GM12874 (cell line): ENCODE measurements around the gene PTCHD4.

Experiments used
- CTCF ChIP-seq: IDR thresholded peaks from 2 replicates; pipeline ENCODE4 v1.5.1; 2011; ENCODE audit warnings: low read depth, mild to moderate bottlenecking, control low read depth, low read length, moderate library complexity; ENCODE audit not compliant: insufficient read depth

The PTCHD4 gene

GRCh38 chr6:48111143-48111506 is at the start of gene PTCHD4:
TSS of gene PTCHD4 (minus strand) at chr6:48111197. CDS start at chr6:48068957, 42,240 bp downstream.
- no peak for TF ChIP-seq CTCF

GRCh38 chr6:48151142-48151541 is 40.1 kb upstream of the PTCHD4 start:
- TF ChIP-seq CTCF = no peak

GRCh38 chr6:48150701-48151100 is 39.7 kb upstream of the PTCHD4 start:
- no peak for TF ChIP-seq CTCF

GRCh38 chr6:48147051-48147450 is 36.1 kb upstream of the PTCHD4 start:
- TF ChIP-seq CTCF = no peak

GRCh38 chr6:48144021-48144420 is 33.0 kb upstream of the PTCHD4 start:
- TF ChIP-seq CTCF = no peak

- TF ChIP-seq CTCF = no peak
These were observed 31.0 kb upstream of the PTCHD4 start for GRCh38 chr6:48141975-48142374.

- no peak for TF ChIP-seq CTCF
These were observed 29.0 kb upstream of the PTCHD4 start for GRCh38 chr6:48139818-48140614.
